ENCODE measurements around the gene JPH3. TPM values are rescaled to one million over a fixed set of nuclear protein-coding genes. Genes with fewer than 3 reads are reported as not detected.

JPH3 gene
- total and polyA plus RNA-seq, 3 experiments from 2014 or later, result not detected

DNA sequence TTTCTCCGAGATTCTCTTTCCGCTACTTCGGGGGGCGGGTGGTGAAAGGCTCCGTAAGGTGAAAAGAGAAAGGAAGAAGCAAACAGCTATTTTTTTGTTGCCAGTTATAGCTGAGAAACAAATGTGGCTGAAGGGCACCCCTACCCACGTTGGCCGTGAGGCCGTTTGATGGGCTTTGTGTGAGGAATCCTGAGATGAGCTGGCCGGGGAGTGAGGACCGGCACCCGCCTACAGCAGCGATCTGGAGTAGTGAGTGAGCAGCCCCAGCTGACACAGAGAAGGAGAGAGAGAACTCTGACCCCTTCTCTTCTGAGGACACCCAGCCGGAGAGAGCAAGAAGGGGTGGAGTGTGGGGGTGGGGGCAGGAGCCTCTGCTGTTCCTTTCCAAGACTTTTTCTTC is 5.6 kb downstream of the JPH3 start:
- H3K27me3 ChIP-seq (ENCODE audit: insufficient read depth, low read length, poor library complexity, severe bottlenecking), result peaks cover 20% of the 10 kb centered on the region
- H3K4me1 ChIP-seq (ENCODE audit: insufficient read depth, low read length), result no peaks in the 10 kb centered on the region
- Mint-ChIP-seq H3K27ac (no peak overlapping the region), H3K4me3 (no peak overlapping the region), H3K4me1 (peaks cover 0 to 12% (median 8%) of the 10 kb centered on the region in 3 donors), H3K36me3 (peaks cover 0 to 6% (median 0%) of the 10 kb centered on the region in 3 donors), H3K27me3 (peaks cover 34 to 51% of the 10 kb centered on the region in 2 donors), H3K9me3 (peaks cover 0 to 4% (median 0%) of the 10 kb centered on the region in 5 donors)
- no peak overlapping the region for H3K27ac ChIP-seq (ENCODE audit: low read depth, low read length)
- ChIA-PET POLR2A (no interaction called here), CTCF (no interaction called here)
- DNase-seq, result no peak
- no peaks in the 10 kb centered on the region for H3K9me3 ChIP-seq (ENCODE audit: low read length)
- H3K4me3 ChIP-seq (ENCODE audit: low read length), result no peak overlapping the region
- no peaks in the 10 kb centered on the region for H3K36me3 ChIP-seq (ENCODE audit: insufficient read depth, low read length)

DNA sequence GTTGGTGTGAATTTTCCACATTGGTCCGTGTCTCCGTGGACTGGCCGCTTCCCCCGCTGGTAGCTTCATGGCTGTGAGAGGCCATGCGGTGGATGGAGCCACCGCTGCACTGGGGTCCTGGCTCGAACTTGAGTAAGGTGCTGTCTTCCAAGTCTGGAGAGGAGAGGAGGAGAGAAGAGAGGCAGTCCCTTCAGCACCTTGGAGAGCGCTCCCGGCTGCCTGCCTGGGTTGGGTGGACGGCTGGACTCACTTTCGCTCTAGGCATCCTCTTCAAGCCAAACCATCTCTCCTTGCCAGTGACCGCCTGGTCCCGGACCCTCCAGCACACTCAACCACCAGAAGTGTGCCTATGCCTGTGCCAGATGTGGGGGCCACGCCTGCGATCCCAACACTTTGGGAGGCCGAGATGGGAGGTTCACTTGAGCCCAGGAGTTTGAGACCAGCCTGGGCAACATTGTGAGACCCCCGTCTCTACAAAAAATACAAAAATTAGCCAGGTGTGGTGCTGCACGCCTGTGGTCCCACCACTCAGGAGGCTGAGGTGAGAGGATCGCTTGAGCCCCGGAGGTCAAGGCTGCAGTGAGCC is 6.2 kb downstream of the JPH3 start:
- H3K36me3 Mint-ChIP-seq, result peaks cover 0 to 6% (median 0%) of the 10 kb centered on the region in 3 donors

DNA sequence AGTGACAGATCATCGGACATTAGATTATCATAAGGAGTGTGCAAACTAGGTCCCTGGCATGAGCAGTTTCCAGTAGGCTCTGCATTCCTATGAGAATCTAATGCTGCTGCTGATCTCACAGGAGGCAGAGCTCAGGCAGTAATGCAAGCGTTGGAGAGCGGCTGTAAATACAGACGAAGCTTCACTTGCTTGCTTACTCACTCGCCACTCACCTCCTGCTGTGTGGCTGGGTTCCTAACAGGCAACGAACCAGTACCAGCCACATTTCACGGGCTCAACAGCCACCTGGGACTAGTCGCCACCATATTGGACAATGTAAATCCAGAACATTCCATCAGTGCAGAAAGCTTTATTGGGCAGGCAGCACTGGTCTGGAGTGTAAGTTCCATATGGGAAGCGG is 7.7 kb downstream of the JPH3 start:
- Mint-ChIP-seq H3K9me3 (peaks cover 0 to 4% (median 0%) of the 10 kb centered on the region in 5 donors), H3K36me3 (peaks cover 0 to 6% (median 0%) of the 10 kb centered on the region in 3 donors), H3K27ac (no peak overlapping the region), H3K4me1 (peaks cover 0 to 2% (median 0%) of the 10 kb centered on the region in 3 donors), H3K4me3 (no peak overlapping the region), H3K27me3 (peaks cover 21 to 34% of the 10 kb centered on the region in 2 donors)
- DNase-seq, result no peak
- Histone ChIP-seq H3K9me3 (ENCODE audit: low read length) (no peaks in the 10 kb centered on the region), H3K27ac (ENCODE audit: low read depth, low read length) (no peak overlapping the region), H3K4me1 (ENCODE audit: insufficient read depth, low read length) (no peaks in the 10 kb centered on the region), H3K36me3 (ENCODE audit: insufficient read depth, low read length) (no peaks in the 10 kb centered on the region), H3K4me3 (ENCODE audit: low read length) (no peak overlapping the region), H3K27me3 (ENCODE audit: insufficient read depth, low read length, poor library complexity, severe bottlenecking) (peaks cover 11% of the 10 kb centered on the region)
- POLR2A ChIA-PET, result no interaction called here
- CTCF ChIA-PET, result no interaction called here

More for the DNA sequence above, 6.2 kb downstream of the JPH3 start:
- peaks cover 17% of the 10 kb centered on the region for H3K27me3 ChIP-seq (ENCODE audit: insufficient read depth, low read length, poor library complexity, severe bottlenecking)
- no peak overlapping the region for H3K27ac ChIP-seq (ENCODE audit: low read depth, low read length)
- H3K27me3 Mint-ChIP-seq, result peaks cover 30 to 46% of the 10 kb centered on the region in 2 donors
- no peaks in the 10 kb centered on the region for H3K4me1 ChIP-seq (ENCODE audit: insufficient read depth, low read length)
- peak in 3 of 5 donors; percentile 18 to 25 (median 22) for DNase-seq
- peaks cover 0 to 6% (median 4%) of the 10 kb centered on the region in 3 donors for H3K4me1 Mint-ChIP-seq
- H3K4me3 ChIP-seq (ENCODE audit: low read length), result no peak overlapping the region
- H3K9me3 Mint-ChIP-seq, result peaks cover 0 to 4% (median 0%) of the 10 kb centered on the region in 5 donors
- ChIA-PET POLR2A (no interaction called here), CTCF (no interaction called here)
- no peak overlapping the region for H3K4me3 Mint-ChIP-seq
- no peaks in the 10 kb centered on the region for H3K36me3 ChIP-seq (ENCODE audit: insufficient read depth, low read length)
- H3K27ac Mint-ChIP-seq, result no peak overlapping the region
- no peaks in the 10 kb centered on the region for H3K9me3 ChIP-seq (ENCODE audit: low read length)

DNA sequence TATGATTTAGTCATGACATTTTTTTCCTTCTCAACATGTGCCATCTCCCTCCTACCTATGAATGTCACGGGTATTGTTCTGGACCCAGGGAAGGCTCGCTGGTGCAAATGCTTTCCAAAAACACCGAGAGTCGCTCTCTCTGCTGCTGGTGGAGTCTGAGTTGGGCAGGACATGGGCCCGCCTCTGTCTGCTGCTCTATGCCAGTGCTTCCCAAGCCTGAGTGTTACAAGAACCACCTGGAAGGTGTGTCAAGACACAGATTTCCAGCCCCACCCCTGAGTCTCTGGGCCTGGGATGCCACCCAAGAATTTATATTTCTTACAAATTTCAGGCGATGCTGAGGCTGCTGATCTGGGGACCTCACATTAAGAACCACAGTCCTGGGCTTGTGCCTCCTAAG is 9.1 kb downstream of the JPH3 start:
- Mint-ChIP-seq H3K9me3 (peaks cover 0 to 6% (median 0%) of the 10 kb centered on the region in 5 donors), H3K36me3 (peaks cover 0 to 6% (median 0%) of the 10 kb centered on the region in 3 donors), H3K4me1 (peaks cover 0 to under 1% (median 0%) of the 10 kb centered on the region in 3 donors), H3K27me3 (peaks cover 13 to 23% of the 10 kb centered on the region in 2 donors), H3K4me3 (no peak overlapping the region), H3K27ac (no peak overlapping the region)
- no peak for DNase-seq
- Histone ChIP-seq H3K4me3 (ENCODE audit: low read length) (no peak overlapping the region), H3K4me1 (ENCODE audit: insufficient read depth, low read length) (no peaks in the 10 kb centered on the region), H3K9me3 (ENCODE audit: low read length) (no peaks in the 10 kb centered on the region), H3K36me3 (ENCODE audit: insufficient read depth, low read length) (no peaks in the 10 kb centered on the region), H3K27ac (ENCODE audit: low read depth, low read length) (no peak overlapping the region), H3K27me3 (ENCODE audit: insufficient read depth, low read length, poor library complexity, severe bottlenecking) (no peaks in the 10 kb centered on the region)
- CTCF ChIA-PET, result interaction anchor here (1.3 kb wide), 1 partner anchor 25 kb away, joined by 5 read pairs; no protein-coding TSS in a partner anchor
- POLR2A ChIA-PET, result no interaction called here

DNA sequence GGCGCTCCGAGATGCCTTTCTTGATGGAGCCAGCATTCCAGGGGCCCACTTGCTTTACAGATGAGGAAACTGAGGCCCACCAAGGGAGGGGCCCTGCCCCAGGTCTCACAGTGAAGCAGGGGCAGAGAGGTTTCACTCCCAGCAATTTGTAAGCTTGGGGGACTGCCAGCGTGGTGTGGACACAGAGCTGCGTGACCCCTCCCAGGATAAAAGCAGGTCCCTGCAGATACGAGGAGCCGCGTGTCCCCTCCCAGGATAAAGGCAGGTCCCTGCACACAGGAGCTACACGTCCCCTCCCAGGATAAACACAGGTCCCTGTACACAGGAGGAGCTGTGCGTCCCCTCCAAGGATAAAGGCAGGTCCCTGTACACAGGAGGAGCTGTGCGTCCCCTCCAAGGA is 11.7 kb downstream of the JPH3 start:
- Mint-ChIP-seq H3K27me3 (peaks cover 9 to 12% of the 10 kb centered on the region in 2 donors), H3K36me3 (no peaks in the 10 kb centered on the region), H3K4me3 (no peak overlapping the region), H3K4me1 (no peaks in the 10 kb centered on the region), H3K9me3 (peaks cover 0 to 4% (median 0%) of the 10 kb centered on the region in 5 donors), H3K27ac (no peak overlapping the region)
- ChIA-PET CTCF (no interaction called here), POLR2A (no interaction called here)
- Histone ChIP-seq H3K27ac (ENCODE audit: low read depth, low read length) (no peak overlapping the region), H3K4me1 (ENCODE audit: insufficient read depth, low read length) (no peaks in the 10 kb centered on the region), H3K27me3 (ENCODE audit: insufficient read depth, low read length, poor library complexity, severe bottlenecking) (no peaks in the 10 kb centered on the region), H3K9me3 (ENCODE audit: low read length) (no peaks in the 10 kb centered on the region), H3K4me3 (ENCODE audit: low read length) (no peak overlapping the region), H3K36me3 (ENCODE audit: insufficient read depth, low read length) (no peaks in the 10 kb centered on the region)
- no peak for DNase-seq

DNA sequence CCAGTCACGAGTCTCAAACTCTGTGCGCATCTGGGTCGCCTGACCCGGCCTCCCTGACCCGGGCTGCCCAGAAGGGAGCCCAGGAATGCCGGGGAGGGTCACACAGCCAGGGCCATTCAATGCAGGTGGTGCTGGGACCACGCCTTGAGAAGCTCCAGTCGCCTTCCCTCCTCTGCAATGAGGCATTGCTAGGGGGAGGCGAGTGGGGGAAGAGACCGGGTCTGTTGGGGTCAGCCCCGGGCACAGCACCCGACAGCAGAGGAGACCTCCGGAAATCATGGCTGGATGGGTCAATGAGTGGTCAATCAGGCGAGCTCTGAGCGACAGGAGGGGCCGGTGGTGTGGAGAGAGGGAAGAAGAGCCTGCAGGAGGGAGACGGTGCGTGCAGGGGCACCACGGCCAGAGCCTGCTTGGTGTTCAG is 13.3 kb downstream of the JPH3 start:
- DNase-seq, result no peak
- H3K9me3 ChIP-seq (ENCODE audit: low read length), result no peaks in the 10 kb centered on the region
- H3K36me3 ChIP-seq (ENCODE audit: insufficient read depth, low read length), result no peaks in the 10 kb centered on the region
- Mint-ChIP-seq H3K27me3 (peaks cover 14 to 16% of the 10 kb centered on the region in 2 donors), H3K4me1 (no peaks in the 10 kb centered on the region), H3K9me3 (peaks cover 0 to 4% (median 0%) of the 10 kb centered on the region in 5 donors), H3K4me3 (no peak overlapping the region), H3K36me3 (no peaks in the 10 kb centered on the region), H3K27ac (peak overlapping the region in 1 of 8 donors; percentile 84)
- ChIA-PET POLR2A (no interaction called here), CTCF (no interaction called here)
- no peak overlapping the region for H3K27ac ChIP-seq (ENCODE audit: low read depth, low read length)
- no peaks in the 10 kb centered on the region for H3K4me1 ChIP-seq (ENCODE audit: insufficient read depth, low read length)
- no peaks in the 10 kb centered on the region for H3K27me3 ChIP-seq (ENCODE audit: insufficient read depth, low read length, poor library complexity, severe bottlenecking)
- H3K4me3 ChIP-seq (ENCODE audit: low read length), result no peak overlapping the region

DNA sequence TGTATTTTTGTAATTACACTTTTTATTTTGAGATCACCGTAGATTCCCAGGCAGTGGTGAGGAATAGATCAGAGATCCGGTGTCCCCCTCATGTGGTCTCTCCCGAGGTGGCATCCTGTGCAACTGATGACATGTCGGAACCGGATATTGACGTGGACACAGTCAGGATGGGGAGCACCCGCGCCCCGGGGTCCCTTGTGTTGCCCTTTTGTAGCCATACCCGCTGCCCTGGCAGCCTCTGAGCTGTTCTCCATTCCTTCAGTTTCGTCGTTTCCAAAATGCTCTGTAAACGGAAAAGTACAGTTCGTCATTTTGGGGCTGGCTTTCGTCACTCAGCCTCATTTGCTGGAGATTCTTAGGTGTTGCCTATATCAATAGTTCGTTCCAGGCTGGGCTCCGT is 14.2 kb downstream of the JPH3 start:
- peaks cover 11 to 17% of the 10 kb centered on the region in 2 donors for H3K27me3 Mint-ChIP-seq

DNA sequence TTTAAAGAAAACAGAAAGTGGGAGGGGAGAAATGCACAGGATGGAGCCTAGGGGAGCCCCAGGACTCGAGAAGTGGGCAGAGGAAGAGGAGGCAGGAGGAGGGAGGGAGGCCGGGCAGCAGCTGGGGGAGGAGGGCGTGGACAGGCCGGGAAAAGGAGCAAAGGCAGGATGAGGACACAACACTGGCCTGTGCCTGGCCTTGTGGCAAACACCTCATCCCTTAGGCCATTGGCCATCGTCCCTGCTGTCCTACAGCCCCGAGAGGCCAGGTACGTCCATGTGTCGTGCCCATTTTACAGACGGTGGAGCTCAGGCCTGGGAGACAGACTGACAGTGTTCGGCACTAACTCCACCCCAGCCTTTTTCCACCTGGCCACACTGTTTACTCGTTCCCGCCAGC is 15.9 kb downstream of the JPH3 start:
- H3K4me3 ChIP-seq (ENCODE audit: low read length), result no peak overlapping the region
- no peaks in the 10 kb centered on the region for H3K27me3 ChIP-seq (ENCODE audit: insufficient read depth, low read length, poor library complexity, severe bottlenecking)
- no peaks in the 10 kb centered on the region for H3K36me3 Mint-ChIP-seq
- no peak overlapping the region for H3K27ac ChIP-seq (ENCODE audit: low read depth, low read length)
- H3K9me3 ChIP-seq (ENCODE audit: low read length), result no peaks in the 10 kb centered on the region
- ChIA-PET CTCF (no interaction called here), POLR2A (no interaction called here)
- H3K27ac Mint-ChIP-seq, result no peak overlapping the region
- no peaks in the 10 kb centered on the region for H3K36me3 ChIP-seq (ENCODE audit: insufficient read depth, low read length)
- H3K4me1 ChIP-seq (ENCODE audit: insufficient read depth, low read length), result no peaks in the 10 kb centered on the region
- H3K27me3 Mint-ChIP-seq, result peaks cover 10 to 19% of the 10 kb centered on the region in 2 donors
- peaks cover 0 to 2% (median 0%) of the 10 kb centered on the region in 5 donors for H3K9me3 Mint-ChIP-seq
- DNase-seq, result no peak
- no peaks in the 10 kb centered on the region for H3K4me1 Mint-ChIP-seq
- no peak overlapping the region for H3K4me3 Mint-ChIP-seq

More for the DNA sequence above, 14.2 kb downstream of the JPH3 start:
- H3K9me3 ChIP-seq (ENCODE audit: low read length), result no peaks in the 10 kb centered on the region
- H3K27ac Mint-ChIP-seq, result no peak overlapping the region
- no peak overlapping the region for H3K4me3 ChIP-seq (ENCODE audit: low read length)
- POLR2A ChIA-PET, result no interaction called here
- no peaks in the 10 kb centered on the region for H3K36me3 ChIP-seq (ENCODE audit: insufficient read depth, low read length)
- peaks cover 0 to 2% (median 0%) of the 10 kb centered on the region in 5 donors for H3K9me3 Mint-ChIP-seq
- no peaks in the 10 kb centered on the region for H3K4me1 ChIP-seq (ENCODE audit: insufficient read depth, low read length)
- no peaks in the 10 kb centered on the region for H3K4me1 Mint-ChIP-seq
- DNase-seq, result no peak
- CTCF ChIA-PET, result no interaction called here
- H3K27ac ChIP-seq (ENCODE audit: low read depth, low read length), result no peak overlapping the region
- no peaks in the 10 kb centered on the region for H3K27me3 ChIP-seq (ENCODE audit: insufficient read depth, low read length, poor library complexity, severe bottlenecking)
- H3K36me3 Mint-ChIP-seq, result no peaks in the 10 kb centered on the region
- no peak overlapping the region for H3K4me3 Mint-ChIP-seq
